IMR-90 (cell line): ENCODE results near the gene LRRC15.

Experiments used
- CTCF ChIP-seq: conservative IDR thresholded peaks from 2 replicates; pipeline ENCODE4 v1.5.1; 2012; ENCODE audit warnings: mild to moderate bottlenecking, low read depth, low read length, improper control_type of control experiment
- POLR2A ChIP-seq: IDR thresholded peaks from 2 replicates; pipeline ENCODE4 v1.6.1; 2012; ENCODE audit warnings: mild to moderate bottlenecking, low read depth, low read length

GRCh38 chr3:194364314-194364651 lies 5.3 kb downstream of the LRRC15 start:
- no peak for TF ChIP-seq POLR2A
- no peak for TF ChIP-seq CTCF
